ENCODE data around the gene DPP7. TPM values are rescaled to one million over a fixed set of nuclear protein-coding genes. Genes with fewer than 3 reads are reported as not detected.
A peak's percentile ranks its signal among the peaks of the same experiment; 100 is the strongest.

The DPP7 gene
- total and polyA plus RNA-seq, 2 of the 8 experiments (the other 6 are each of a cell fraction or from before 2014, with no cell fraction given) = 21.2 to 26.8 TPM

DNA sequence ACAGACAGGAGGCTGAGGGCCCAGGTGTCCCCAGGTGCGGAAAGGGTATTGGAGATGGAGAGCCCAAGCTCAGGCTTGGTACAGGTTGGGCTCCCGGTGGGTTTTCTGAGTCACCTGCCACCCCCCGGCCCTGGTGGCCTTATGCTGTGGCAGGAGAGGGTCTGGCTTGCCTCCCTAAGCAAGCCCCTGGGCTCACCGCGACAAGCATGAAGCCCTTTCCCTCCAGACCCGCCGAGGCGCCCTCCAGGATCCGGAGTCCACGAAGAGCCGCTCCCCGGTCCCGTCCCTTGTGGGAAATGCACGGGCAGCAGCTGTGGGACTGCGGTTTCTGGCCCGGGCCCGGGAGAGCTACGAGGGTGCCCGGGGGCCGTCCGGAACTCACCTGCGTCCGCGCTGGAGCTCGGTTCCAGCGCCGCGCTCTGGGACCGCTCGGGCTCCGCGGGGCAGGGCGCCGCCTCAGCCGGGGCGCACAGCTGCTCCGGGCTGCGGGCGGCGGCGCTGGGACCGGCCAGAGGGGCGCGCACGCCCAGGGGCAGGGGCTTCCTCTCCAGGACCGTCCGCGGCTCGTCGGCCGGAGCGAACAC is 44.9 kb downstream of the DPP7 start:
- Histone ChIP-seq H4K5ac (ENCODE audit: insufficient read length, low read depth, low read length) (no peak overlapping the region), H3K14ac (ENCODE audit: insufficient read length) (no peak overlapping the region), H3K79me2 (ENCODE audit: control insufficient read depth in 1 of 2, insufficient read depth in 2 of 2, low read length in 2 of 2) (no peaks in the 10 kb centered on the region), H4K20me1 (replicated peaks in 1 of 2; ENCODE audit: control insufficient read depth in 1 of 2, insufficient read depth in 2 of 2, low read length in 2 of 2) (peaks cover 23 to 25% of the 10 kb centered on the region in 2 experiments), H3K4ac (replicated peaks; ENCODE audit: insufficient read length, low read depth, low read length) (no peak overlapping the region), H3K4me1 (replicated peaks in 1 of 4; ENCODE audit: control insufficient read depth in 3 of 4, insufficient read depth in 4 of 4, low read length in 3 of 4) (peaks cover 0 to 21% (median 18%) of the 10 kb centered on the region in 4 experiments; a peak in 6 of 7 replicates), H2BK15ac (ENCODE audit: low read length) (no peak overlapping the region), H3K79me1 (ENCODE audit: low read depth, low read length) (peaks cover 2% of the 10 kb centered on the region; the same call in 1 of the 2 replicates), H3K4me3 (ENCODE audit: extremely low read depth in 1 of 4, insufficient read depth in 2 of 4, low read depth in 3 of 4, low read length in 4 of 4) (peak overlapping the region; percentile 46 to 64 (median 48)), H3K36me3 (ENCODE audit: control insufficient read depth in 2 of 4, insufficient read depth in 4 of 4, low read length in 3 of 4) (no peaks in the 10 kb centered on the region), H2BK20ac (ENCODE audit: low read length) (no peak overlapping the region), H4K91ac (replicated peaks; ENCODE audit: insufficient read length, low read length) (no peak overlapping the region), H2AK5ac (ENCODE audit: low read depth, low read length) (no peak overlapping the region), H2BK12ac (ENCODE audit: low read depth, low read length) (no peak overlapping the region), H2AFZ (ENCODE audit: low read length) (no peak overlapping the region), H3K9me3 (ENCODE audit: insufficient read depth in 2 of 2, low read depth in 1 of 2, low read length in 1 of 2) (no peaks in the 10 kb centered on the region), H3K9ac (replicated peaks in 1 of 4; ENCODE audit: extremely low read depth in 1 of 4, low read depth in 3 of 4, low read length in 3 of 4) (no peak overlapping the region; a peak in 1 of 7 replicates), H3K4me2 (ENCODE audit: insufficient read depth in 1 of 2, low read depth in 2 of 2, low read length in 2 of 2) (peak overlapping the region; percentile 73 to 85), H2BK5ac (ENCODE audit: low read depth, low read length) (no peak overlapping the region), H3K56ac (replicated peaks; ENCODE audit: insufficient read length, low read depth, low read length) (peak overlapping the region; percentile 12), H2BK120ac (replicated peaks; ENCODE audit: low read depth, low read length) (no peak overlapping the region), H3K27ac (ENCODE audit: low read depth, low read length) (no peak overlapping the region), H3K23me2 (ENCODE audit: low read depth, low read length) (peaks cover 13% of the 10 kb centered on the region), H3K27me3 (replicated peaks in 1 of 4; ENCODE audit: control insufficient read depth in 3 of 4, extremely low read depth in 1 of 4, insufficient read depth in 3 of 4, low read length in 3 of 4) (peaks cover 0 to 18% (median 7%) of the 10 kb centered on the region in 4 experiments; a peak in 5 of 7 replicates), H3K18ac (ENCODE audit: extremely low read depth, low read length) (no peak overlapping the region; the same call in 1 of the 2 replicates), H4K8ac (ENCODE audit: extremely low read depth, insufficient read depth, low read length) (peak overlapping the region; percentile 89; the same call in 1 of the 2 replicates), H3K23ac (ENCODE audit: insufficient read length) (no peak overlapping the region)
- POLR2A ChIA-PET (ENCODE audit: partially characterized antibody) = interaction anchor here (1.0 to 2.0 kb wide), 8 partner anchors 8 to 171 kb away, joined by 3 to 7 read pairs (median 4); partner anchors contain the start of genes MAN1B1, TUBB4B and UAP1L1
- CTCF ChIA-PET (ENCODE audit: partially characterized antibody) = interaction anchor here (0.6 to 13.5 kb wide), 21 partner anchors 8 to 312 kb away, joined by 3 to 291 read pairs (median 6); partner anchors contain the start of genes ABCA2, CYSRT1, ENTPD2 and FUT7
- no peak for DNase-seq (ENCODE audit: low read depth in 1 of 2, low spot score in 2 of 2)
- 11% methylated on average over 38 of the region's 52 CpGs; no CpG with 5 or more reads in 1 of the 2 experiments for WGBS, 2 experiments (ENCODE audit: extremely low coverage in 1 of 2, insufficient coverage in 1 of 2, insufficient read length in 1 of 2, insufficient replicate concordance in 2 of 2, low coverage in 1 of 2, low lambda C conversion rate in 2 of 2, missing lambda C conversion rate in 1 of 2)
- FAIRE-seq = no peak
- TF ChIP-seq ATF2 (IDR thresholded peaks at IDR 0.05; ENCODE audit: low read length) (no peak), CHD2 (IDR thresholded peaks at IDR 0.05; ENCODE audit: low read length) (no peak), EZH2 (IDR thresholded peaks at IDR 0.05; ENCODE audit: low read depth, low read length, severe bottlenecking) (no peak), SAP30 (IDR thresholded peaks at IDR 0.05; ENCODE audit: insufficient read depth, insufficient replicate concordance, low read length) (no peak), NRF1 (IDR thresholded peaks at IDR 0.05; ENCODE audit: low read depth, low read length) (no peak), JUN (IDR thresholded peaks at IDR 0.05; ENCODE audit: low read depth, low read length) (no peak), BACH1 (IDR thresholded peaks at IDR 0.05; ENCODE audit: low read length) (peak; percentile 19; the same call in 1 of the 2 replicates)
- TF ChIP-seq, protein P1, sequence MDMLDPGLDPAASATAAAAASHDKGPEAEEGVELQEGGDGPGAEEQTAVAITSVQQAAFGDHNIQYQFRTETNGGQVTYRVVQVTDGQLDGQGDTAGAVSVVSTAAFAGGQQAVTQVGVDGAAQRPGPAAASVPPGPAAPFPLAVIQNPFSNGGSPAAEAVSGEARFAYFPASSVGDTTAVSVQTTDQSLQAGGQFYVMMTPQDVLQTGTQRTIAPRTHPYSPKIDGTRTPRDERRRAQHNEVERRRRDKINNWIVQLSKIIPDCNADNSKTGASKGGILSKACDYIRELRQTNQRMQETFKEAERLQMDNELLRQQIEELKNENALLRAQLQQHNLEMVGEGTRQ (IDR thresholded peaks at IDR 0.05; ENCODE audit: low read length) = no peak
